Activated CD8-positive, alpha-beta memory T cell treated with anti-CD3 and anti-CD28 coated beads, Interleukin-2, amount 50 U/mL, for 1 hour (primary cell): ENCODE results near the gene TPI1.

ENCODE experiments used
- DNase-seq: peaks from one replicate; pipeline ENCODE4 v3.0.0-alpha.2; 2020; ENCODE audit errors: extremely low read depth

Gene TPI1

DNA sequence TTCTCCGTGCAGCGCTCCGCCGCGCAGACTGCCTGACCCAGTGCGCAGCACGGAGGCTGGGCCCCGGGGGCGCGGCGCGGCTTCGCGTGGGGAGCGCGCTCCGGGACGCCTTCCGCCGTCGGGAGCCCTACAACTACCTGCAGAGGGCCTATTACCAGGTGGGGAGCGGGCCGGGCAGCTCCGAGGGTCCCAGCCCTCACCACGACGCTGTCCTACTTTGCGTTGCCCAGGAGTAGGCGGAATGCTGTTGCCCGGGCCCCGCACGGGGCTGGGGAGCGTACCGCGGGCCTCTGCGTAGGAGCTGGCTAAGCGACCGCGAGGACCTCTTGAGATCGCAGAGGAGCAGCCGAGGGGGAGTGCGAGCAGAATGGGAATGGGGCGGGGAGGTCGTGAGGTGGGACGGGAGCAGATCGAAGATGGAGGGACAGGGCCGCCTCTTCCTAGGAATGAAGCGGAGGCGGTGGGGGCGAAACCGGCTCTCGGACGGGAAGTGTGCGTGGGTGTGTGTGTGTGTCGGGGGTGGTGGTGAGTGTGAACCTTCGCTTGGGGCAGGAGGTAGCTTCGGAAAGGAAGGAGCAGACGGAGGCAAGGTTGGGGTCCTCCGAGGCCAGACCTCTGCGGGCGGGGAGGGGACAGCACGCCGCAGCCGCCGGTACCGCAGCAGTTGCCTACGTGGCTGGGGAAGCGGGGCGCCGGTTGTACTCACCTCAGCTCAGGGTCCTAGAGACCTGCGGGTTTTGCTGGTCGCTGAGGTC lies 38.4 kb upstream of the TPI1 start:
- no peak for DNase-seq

GRCh38 chr12:6829536-6830220 lies 37.7 kb upstream of the TPI1 start:
- DNase-seq = no peak

DNA sequence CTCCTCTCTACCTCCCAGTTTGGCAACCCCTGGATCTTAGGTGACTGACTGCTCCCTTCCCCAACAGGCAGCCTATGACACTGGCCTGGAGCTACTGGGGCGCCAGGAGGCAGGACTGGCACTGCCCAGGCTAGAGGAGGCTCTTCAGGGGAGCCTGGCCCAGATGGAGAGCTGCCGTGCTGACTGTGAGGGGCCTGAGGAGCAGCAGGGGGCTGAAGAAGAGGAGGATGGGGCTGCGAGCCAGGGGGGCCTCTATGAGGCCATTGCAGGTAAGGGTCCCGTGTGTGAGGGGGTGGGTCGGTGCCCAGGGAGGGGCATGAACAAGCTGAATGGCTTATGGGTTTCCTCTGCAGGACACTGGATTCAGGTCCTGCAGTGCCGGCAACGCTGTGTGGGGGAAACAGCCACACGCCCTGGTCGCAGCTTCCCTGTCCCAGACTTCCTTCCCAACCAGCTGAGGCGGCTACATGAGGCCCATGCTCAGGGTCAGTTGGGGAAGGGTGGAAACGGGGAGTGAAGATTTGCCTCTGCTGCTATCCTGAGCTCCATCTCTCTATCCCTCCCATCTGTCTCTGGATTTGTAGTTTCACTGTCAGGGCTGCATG lies 36.9 kb upstream of the TPI1 start:
- DNase-seq = no peak

- no peak for DNase-seq
Measured at GRCh38 chr12:6830999-6831398, 36.3 kb upstream of the TPI1 start.

GRCh38 chr12:6831450-6831995 lies 35.8 kb upstream of the TPI1 start:
- no peak for DNase-seq

GRCh38 chr12:6832125-6832524 lies 35.2 kb upstream of the TPI1 start:
- no peak for DNase-seq

DNA sequence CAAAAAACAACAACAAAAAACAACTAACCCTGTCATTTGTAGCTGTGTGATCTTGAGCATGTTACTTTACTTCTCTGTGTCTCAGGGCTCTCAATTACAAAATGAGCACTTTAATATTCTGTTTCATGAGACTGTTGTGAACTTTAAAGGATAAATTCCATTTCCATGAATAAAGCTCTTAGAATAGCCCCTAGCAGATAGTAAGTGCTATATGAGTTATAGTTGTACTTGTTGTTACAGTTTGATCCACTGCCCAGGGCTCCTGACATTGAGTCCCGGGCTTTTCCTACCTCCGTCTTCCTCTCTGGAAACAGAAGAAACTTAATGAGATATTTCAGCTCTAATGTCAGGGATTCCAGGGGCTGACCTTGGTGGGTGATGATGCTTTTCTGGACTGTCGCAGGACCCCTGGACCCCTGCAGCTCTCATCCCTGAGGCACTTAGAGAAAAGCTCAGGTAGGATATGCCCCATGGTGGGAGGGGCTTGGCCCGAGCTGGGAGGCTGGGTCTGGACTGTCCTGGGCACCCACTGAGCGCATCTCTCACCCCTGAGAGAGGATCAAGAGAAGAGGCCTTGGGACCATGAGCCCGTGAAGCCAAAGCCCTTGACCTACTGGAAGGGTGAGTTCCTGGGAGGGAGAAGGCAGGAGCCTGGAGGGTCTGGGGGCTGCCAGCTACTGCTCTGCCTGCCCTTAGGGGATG lies 34.0 kb upstream of the TPI1 start:
- no peak for DNase-seq

- no peak for DNase-seq
Measured at GRCh38 chr12:6834254-6834653, 33.1 kb upstream of the TPI1 start.

- no peak for DNase-seq
Measured at GRCh38 chr12:6834873-6835272, 32.5 kb upstream of the TPI1 start.

- no peak for DNase-seq
Measured at GRCh38 chr12:6836851-6837250, 30.5 kb upstream of the TPI1 start.

DNA sequence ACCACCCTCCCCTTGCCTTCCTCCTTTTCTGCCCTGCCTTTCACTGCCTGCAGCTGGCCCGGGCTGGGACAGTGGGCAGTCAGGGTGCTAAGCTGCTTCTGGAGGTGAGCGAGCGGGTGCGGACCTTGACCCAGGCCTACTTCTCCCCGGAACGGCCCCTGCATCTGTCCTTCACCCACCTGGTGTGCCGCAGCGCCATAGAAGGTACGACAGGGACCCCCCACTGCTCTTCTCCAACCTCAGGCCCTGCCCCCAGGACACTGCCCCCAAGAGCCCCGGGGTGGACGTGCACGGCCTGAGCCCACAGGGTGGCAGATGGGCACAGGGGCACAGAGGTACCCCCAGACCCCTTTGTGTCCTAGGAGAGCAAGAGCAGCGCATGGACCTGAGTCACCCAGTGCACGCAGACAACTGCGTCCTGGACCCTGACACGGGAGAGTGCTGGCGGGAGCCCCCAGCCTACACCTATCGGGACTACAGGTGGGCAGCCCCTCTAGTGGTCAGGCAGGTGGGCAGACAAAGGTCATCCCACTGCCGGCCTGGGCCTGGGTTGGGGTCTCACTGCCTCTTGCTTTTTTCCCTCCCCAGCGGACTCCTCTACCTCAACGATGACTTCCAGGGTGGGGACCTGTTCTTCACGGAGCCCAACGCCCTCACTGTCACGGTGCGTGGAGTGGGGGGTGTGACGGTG lies 29.8 kb upstream of the TPI1 start:
- DNase-seq = no peak

DNA sequence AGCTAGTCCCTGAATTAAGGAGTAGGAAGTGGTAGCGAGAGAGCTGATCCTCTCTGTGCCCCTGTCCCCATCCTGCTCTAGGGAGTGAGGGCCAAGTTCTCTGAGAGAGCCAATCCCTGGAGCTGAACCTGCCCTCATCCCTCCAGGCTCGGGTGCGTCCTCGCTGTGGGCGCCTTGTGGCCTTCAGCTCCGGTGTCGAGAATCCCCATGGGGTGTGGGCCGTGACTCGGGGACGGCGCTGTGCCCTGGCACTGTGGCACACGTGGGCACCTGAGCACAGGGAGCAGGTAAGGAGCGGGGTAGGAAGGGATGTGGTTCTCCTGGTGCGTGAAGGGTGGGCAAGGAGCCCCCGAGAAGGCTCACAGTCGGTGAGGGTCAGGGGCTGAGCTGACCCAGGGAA lies 28.5 kb upstream of the TPI1 start:
- DNase-seq = no peak

DNA sequence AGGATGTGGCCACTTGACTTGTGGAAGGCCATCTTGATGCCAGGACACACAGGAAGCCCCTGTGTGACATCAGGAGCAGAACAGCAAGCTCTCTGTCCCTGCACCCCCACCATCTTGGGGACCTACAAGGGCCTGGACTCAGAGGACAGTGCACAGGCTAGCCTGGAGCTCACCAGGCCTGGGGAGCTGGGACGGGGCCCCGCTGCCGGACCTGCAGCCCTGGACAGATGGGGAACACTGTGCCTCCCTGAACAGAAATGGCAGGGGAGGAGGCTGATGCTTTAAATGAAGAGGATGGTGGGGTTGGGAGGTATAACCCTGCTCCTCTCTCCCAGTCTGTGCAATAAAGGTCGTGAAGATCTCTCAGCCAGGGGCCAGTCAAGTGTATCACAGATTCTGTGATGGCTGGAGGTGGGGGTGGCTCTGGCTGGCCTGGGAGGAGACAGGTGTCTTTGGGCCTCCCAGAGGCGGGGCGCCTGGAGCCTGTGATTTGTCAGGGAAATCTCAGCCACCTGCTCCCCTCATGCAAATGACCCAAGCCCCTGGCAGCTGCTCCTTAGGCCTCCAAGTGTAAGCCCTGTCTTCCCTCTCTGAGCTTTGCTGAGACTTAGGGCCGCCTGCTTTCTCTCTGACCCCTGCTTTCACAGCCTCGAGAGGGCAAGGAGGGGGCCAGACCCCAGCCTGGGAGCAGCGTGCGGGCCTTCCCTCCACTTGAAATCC lies 27.7 kb upstream of the TPI1 start:
- no peak for DNase-seq

- DNase-seq = no peak
Measured at GRCh38 chr12:6840330-6840729, 27.0 kb upstream of the TPI1 start.

DNA sequence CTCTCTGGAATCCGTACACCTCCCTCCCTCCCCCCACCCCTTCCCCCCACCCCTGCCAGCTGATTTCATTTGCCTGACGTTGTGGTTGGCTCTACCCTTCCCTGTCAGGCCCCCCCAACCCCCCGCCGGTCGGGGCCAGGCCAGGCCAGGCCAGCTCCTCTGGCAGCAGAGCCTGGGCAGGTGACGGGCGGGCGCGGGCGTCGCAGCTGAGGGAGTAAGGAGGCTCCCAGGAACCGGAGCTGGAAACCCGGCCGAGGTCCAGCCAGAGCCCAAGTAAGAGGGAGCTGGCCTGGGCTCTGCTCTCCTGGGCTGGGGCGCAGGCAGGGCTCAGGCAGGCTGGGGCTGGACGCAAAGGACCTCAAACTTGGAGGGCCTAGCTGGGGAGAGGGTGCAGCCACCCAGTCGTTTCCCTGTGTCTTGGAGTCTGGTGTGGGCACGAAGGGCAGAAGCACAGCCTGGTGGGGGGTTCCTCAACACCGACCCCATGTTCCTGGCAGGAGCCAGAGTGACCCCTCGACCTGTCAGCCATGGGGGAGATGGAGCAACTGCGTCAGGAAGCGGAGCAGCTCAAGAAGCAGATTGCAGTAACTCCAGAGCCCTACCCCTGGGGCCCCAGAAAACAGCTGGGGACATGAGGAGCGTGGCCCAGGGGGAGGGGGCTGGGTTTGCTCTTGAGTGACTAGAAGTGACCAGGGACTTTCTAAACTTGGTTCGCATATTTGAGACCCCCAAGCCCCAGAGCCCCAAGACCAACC lies 26.4 kb upstream of the TPI1 start, which contains the start of gene GNB3:
Gene GNB3, plus strand, starts transcription at position 165 of the 755 bp plus-strand sequence. Its CDS starts 363 bp downstream, at position 528.
- DNase-seq = no peak

DNA sequence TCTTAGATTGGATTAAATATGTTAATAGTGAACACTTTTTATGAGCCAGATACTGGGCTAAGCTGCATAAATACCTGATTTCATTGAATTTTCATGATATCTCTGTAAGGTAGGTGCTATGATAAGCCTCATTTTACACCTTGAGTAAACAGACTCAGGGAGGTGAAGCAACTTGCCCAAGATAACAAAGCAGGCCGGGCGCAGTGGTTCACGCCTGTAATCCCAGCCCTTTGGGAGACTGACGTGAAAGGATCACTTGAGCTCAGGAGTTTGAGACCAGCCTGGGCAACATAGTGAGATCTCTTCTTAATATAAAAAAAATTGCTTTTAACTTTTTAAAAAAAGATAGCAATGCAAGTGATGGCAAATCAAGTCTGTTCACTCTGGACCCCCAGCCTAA lies 25.3 kb upstream of the TPI1 start:
- DNase-seq = no peak

DNA sequence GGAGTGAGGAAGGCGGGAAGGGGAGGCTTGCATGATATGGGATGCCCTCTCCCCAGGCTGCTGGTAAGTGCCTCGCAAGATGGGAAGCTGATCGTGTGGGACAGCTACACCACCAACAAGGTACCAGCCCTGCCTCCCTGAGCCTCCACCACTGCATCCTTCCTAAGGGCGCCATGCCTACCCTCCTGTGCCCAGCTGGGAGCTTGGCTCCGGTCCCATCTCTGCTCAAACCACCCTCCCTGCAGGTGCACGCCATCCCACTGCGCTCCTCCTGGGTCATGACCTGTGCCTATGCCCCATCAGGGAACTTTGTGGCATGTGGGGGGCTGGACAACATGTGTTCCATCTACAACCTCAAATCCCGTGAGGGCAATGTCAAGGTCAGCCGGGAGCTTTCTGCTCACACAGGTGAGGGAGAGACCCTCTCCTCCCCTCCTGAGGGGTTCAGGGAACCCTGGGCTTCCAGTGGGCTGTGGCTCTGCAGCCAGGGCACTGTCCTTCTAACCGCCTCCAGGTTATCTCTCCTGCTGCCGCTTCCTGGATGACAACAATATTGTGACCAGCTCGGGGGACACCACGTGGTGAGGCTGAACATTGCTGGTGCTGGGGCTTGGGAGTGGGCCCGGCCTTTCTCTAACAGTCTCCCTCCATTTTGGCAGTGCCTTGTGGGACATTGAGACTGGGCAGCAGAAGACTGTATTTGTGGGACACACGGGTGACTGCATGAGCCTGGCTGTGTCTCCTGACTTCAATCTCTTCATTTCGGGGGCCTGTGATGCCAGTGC lies 24.0 kb upstream of the TPI1 start:
- no peak for DNase-seq

DNA sequence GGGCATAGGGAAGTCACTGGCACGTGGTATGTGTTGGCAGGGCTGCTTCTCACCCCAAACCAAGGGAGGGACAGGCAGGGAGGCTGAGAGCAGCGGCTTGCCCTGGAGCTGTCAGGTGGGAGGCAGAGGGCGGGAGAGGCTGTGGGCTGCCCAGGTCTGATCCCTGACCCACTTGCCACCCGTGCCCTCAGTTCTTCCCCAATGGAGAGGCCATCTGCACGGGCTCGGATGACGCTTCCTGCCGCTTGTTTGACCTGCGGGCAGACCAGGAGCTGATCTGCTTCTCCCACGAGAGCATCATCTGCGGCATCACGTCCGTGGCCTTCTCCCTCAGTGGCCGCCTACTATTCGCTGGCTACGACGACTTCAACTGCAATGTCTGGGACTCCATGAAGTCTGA lies 21.9 kb upstream of the TPI1 start:
- no peak for DNase-seq

- no peak for DNase-seq
Measured at GRCh38 chr12:6846316-6846869, 20.9 kb upstream of the TPI1 start.
